Lower lobe of right lung (tissue), 2 donors: ENCODE measurements around the gene INPP4B. TPM values are rescaled to one million over a fixed set of nuclear protein-coding genes. Genes with fewer than 3 reads are reported as not detected.

Source experiments
- ATAC-seq, 2 donors: fragments of 200-7000 bp; cut with Tn5 transposase; one replicate each; pipeline ENCODE4 v1.9.1; 2020 to 2022; ENCODE audit warnings: mild to moderate bottlenecking in 2 of 2, moderate library complexity in 2 of 2
- DNase-seq: peaks from one replicate; pipeline ENCODE4 v3.0.0-alpha.2; 2020
- H3K27ac ChIP-seq: fragments of 200-600 bp; one replicate; pipeline ENCODE4 v1.8.0; 2022
- H3K27me3 ChIP-seq: fragments of 200-600 bp; one replicate; pipeline ENCODE4 v1.8.0; 2022; ENCODE audit warnings: low read depth
- H3K36me3 ChIP-seq: fragments of 200-600 bp; one replicate; pipeline ENCODE4 v1.8.0; 2022; ENCODE audit warnings: mild to moderate bottlenecking
- H3K4me1 ChIP-seq: fragments of 200-600 bp; one replicate; pipeline ENCODE4 v1.8.0; 2022
- H3K4me3 ChIP-seq: fragments of 200-600 bp; one replicate; pipeline ENCODE4 v1.8.0; 2022; ENCODE audit warnings: mild to moderate bottlenecking
- H3K9me3 ChIP-seq: fragments of 200-600 bp; one replicate; pipeline ENCODE4 v1.8.0; 2022
- intact Hi-C: fragments of 100-400 bp; cut with DNase I; formaldehyde crosslinking; loops from one replicate; pipeline ENCODE4 v1.11.0; 2022
- total RNA-seq: library from RNA; stranded (reverse); fragmentation: NEBNext Ultra II Directional; extraction: Animal tissue kit (Norgen Biotek cat#: 25700); gene quantifications from one replicate; pipeline ENCODE4 v1.2.1, GENCODE V29; 2021
- TF ChIP-seq, protein P1 (sequence below): fragments of 200-600 bp; IDR thresholded peaks from one replicate; pipeline ENCODE4 v1.8.0; 2022; ENCODE audit warnings: antibody characterized with exemption, mild to moderate bottlenecking
- donor health status: DM: no; HTN: yes; CAD: no; lungs with severe emphysema.

The INPP4B gene
- total RNA-seq, 1 donor from 2014 or later = 12.1 TPM

DNA sequence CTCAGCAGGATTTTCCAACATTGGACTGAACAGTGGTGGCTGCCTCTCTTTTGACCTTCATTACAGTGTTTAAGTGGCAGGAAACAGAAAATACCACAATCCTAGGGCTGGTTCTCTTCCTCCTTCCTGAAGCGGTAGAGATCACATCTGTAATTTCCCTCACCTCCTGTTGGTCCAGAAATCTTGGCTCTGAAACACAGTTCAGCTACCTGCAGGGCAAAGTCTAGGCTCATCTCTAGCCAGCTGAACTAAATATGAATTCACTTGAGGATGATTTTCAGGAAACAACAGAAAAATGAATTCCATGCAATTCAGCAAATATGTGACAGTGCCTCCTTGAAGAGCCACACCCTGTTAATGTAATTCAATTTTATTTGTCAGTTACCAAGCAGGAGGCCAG is 531.9 kb downstream of the INPP4B start:
- TF ChIP-seq, protein P1, sequence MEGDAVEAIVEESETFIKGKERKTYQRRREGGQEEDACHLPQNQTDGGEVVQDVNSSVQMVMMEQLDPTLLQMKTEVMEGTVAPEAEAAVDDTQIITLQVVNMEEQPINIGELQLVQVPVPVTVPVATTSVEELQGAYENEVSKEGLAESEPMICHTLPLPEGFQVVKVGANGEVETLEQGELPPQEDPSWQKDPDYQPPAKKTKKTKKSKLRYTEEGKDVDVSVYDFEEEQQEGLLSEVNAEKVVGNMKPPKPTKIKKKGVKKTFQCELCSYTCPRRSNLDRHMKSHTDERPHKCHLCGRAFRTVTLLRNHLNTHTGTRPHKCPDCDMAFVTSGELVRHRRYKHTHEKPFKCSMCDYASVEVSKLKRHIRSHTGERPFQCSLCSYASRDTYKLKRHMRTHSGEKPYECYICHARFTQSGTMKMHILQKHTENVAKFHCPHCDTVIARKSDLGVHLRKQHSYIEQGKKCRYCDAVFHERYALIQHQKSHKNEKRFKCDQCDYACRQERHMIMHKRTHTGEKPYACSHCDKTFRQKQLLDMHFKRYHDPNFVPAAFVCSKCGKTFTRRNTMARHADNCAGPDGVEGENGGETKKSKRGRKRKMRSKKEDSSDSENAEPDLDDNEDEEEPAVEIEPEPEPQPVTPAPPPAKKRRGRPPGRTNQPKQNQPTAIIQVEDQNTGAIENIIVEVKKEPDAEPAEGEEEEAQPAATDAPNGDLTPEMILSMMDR = no peak
- DNase-seq (no peak), ATAC-seq (no peak)
- no peak overlapping the region for H3K27ac ChIP-seq
- intact Hi-C loops = no loop called here
- H3K9me3 ChIP-seq = no peaks in the 10 kb centered on the region
- H3K27me3 ChIP-seq = no peaks in the 10 kb centered on the region
- H3K36me3 ChIP-seq = no peaks in the 10 kb centered on the region
- no peak overlapping the region for H3K4me3 ChIP-seq
- H3K4me1 ChIP-seq = peaks cover 3% of the 10 kb centered on the region

GRCh38 chr4:142312391-142312790 is 533.7 kb downstream of the INPP4B start:
- Histone ChIP-seq H3K4me3 (no peak overlapping the region), H3K27me3 (no peaks in the 10 kb centered on the region), H3K36me3 (no peaks in the 10 kb centered on the region), H3K27ac (no peak overlapping the region), H3K4me1 (no peaks in the 10 kb centered on the region), H3K9me3 (no peaks in the 10 kb centered on the region)
- TF ChIP-seq, protein P1 = no peak
- ATAC-seq (no peak), DNase-seq (no peak)
- intact Hi-C loops = no loop called here

- H3K4me1 ChIP-seq = no peaks in the 10 kb centered on the region
- no peak for ATAC-seq
- H3K36me3 ChIP-seq = no peaks in the 10 kb centered on the region
- DNase-seq = no peak
- H3K27me3 ChIP-seq = no peaks in the 10 kb centered on the region
- TF ChIP-seq, protein P1 = no peak
- intact Hi-C loops = no loop called here
- H3K9me3 ChIP-seq = no peaks in the 10 kb centered on the region
- no peak overlapping the region for H3K4me3 ChIP-seq
- no peak overlapping the region for H3K27ac ChIP-seq
These were observed 534.2 kb downstream of the INPP4B start for GRCh38 chr4:142311916-142312315.

DNA sequence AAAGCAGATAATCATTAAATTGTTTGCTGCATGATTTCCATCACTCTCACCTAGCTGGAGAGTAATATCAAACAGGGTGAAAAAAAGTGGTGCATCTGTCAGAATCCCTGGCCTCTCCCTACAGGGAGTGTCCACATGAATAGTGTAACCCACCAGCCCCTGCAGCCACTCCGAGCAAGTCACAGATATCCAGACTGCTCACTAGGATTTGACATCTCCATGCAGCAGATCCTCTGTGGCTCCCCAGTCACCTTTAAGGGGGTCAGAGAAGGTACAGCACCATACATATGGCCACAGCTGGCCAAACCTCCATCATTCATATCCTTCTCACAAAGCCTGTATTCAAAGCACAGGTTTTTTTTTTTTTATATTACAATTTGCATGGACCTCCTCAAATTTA is 536.3 kb downstream of the INPP4B start:
- intact Hi-C loops = no loop called here
- ATAC-seq = no peak
- TF ChIP-seq, protein P1 = no peak
- no peak overlapping the region for H3K4me3 ChIP-seq
- no peaks in the 10 kb centered on the region for H3K9me3 ChIP-seq
- no peaks in the 10 kb centered on the region for H3K27me3 ChIP-seq
- no peak overlapping the region for H3K27ac ChIP-seq
- H3K36me3 ChIP-seq = no peaks in the 10 kb centered on the region
- no peaks in the 10 kb centered on the region for H3K4me1 ChIP-seq
- no peak for DNase-seq

GRCh38 chr4:142307857-142308256 is 538.2 kb downstream of the INPP4B start:
- Histone ChIP-seq H3K27ac (no peak overlapping the region), H3K27me3 (no peaks in the 10 kb centered on the region), H3K4me3 (no peak overlapping the region), H3K9me3 (no peaks in the 10 kb centered on the region), H3K36me3 (no peaks in the 10 kb centered on the region), H3K4me1 (no peaks in the 10 kb centered on the region)
- no peak for ATAC-seq
- TF ChIP-seq, protein P1 = no peak
- DNase-seq = no peak
- intact Hi-C loops = no loop called here

GRCh38 chr4:142297313-142297712 is 548.8 kb downstream of the INPP4B start:
- Histone ChIP-seq H3K4me3 (no peak overlapping the region), H3K27ac (no peak overlapping the region), H3K36me3 (no peaks in the 10 kb centered on the region), H3K9me3 (no peaks in the 10 kb centered on the region), H3K4me1 (no peaks in the 10 kb centered on the region), H3K27me3 (no peaks in the 10 kb centered on the region)
- ATAC-seq (no peak), DNase-seq (no peak)
- TF ChIP-seq, protein P1 = no peak
- intact Hi-C loops = no loop called here
